ENCODE measurements around the gene FHOD3.

FHOD3 gene

GRCh38 chr18:36403896-36404820, 106.6 kb downstream of the FHOD3 start:
- Histone ChIP-seq H3K9ac (ENCODE audit: low read length) (no peak overlapping the region), H3K36me3 (replicated peaks; ENCODE audit: insufficient read depth, low read length) (no peaks in the 10 kb centered on the region), H3K9me3 (replicated peaks; ENCODE audit: insufficient read depth, low read length) (no peaks in the 10 kb centered on the region), H3K4me1 (ENCODE audit: low read length) (no peaks in the 10 kb centered on the region), H3F3A (ENCODE audit: insufficient read depth, low read length) (no peaks in the 10 kb centered on the region), H3K27ac (ENCODE audit: low read length) (no peak overlapping the region), H3K4me3 (ENCODE audit: low read length) (no peak overlapping the region), H3K27me3 (replicated peaks; ENCODE audit: insufficient read depth, low read length) (no peaks in the 10 kb centered on the region), H2AFZ (ENCODE audit: low read length) (no peak overlapping the region), H4K20me1 (ENCODE audit: insufficient read depth, low read length) (no peaks in the 10 kb centered on the region), H3K79me2 (ENCODE audit: low read length) (no peaks in the 10 kb centered on the region), H3K4me2 (ENCODE audit: low read depth, low read length) (no peak overlapping the region), H3K9me2 (replicated peaks; ENCODE audit: insufficient read depth, low read length) (no peaks in the 10 kb centered on the region)
- DNase-seq, result no peak
- TF ChIP-seq, protein P1, sequence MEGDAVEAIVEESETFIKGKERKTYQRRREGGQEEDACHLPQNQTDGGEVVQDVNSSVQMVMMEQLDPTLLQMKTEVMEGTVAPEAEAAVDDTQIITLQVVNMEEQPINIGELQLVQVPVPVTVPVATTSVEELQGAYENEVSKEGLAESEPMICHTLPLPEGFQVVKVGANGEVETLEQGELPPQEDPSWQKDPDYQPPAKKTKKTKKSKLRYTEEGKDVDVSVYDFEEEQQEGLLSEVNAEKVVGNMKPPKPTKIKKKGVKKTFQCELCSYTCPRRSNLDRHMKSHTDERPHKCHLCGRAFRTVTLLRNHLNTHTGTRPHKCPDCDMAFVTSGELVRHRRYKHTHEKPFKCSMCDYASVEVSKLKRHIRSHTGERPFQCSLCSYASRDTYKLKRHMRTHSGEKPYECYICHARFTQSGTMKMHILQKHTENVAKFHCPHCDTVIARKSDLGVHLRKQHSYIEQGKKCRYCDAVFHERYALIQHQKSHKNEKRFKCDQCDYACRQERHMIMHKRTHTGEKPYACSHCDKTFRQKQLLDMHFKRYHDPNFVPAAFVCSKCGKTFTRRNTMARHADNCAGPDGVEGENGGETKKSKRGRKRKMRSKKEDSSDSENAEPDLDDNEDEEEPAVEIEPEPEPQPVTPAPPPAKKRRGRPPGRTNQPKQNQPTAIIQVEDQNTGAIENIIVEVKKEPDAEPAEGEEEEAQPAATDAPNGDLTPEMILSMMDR (IDR thresholded peaks at IDR 0.05; ENCODE audit: low read length), result no peak
- TF ChIP-seq EZH2phosphoT487 (IDR thresholded peaks at IDR 0.05; ENCODE audit: low read length) (no peak), EZH2 (optimal IDR thresholded peaks at IDR 0.05; ENCODE audit: low read depth, low read length) (no peak)

DNA sequence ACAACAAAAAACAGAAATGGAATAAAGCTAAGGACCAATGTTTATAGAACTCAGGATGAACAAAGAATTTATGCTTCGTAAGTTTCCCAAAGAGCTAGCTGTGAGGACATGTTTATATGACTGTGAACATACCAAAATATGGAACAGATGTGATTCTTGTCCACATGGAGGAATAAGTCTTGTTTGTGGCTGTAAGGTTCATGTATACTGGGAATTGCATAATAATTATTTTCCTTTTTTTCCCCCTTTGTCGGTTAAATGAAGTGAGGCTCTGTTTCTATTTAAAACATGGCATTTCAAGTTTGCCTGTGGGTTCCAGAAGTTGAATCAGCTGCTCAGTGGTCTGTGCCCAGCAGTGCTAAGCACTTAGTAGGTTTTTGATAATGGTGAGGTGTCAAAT, 108.1 kb downstream of the FHOD3 start:
- no peaks in the 10 kb centered on the region for H3K9me2 ChIP-seq (replicated peaks; ENCODE audit: insufficient read depth, low read length)
- H3K9ac ChIP-seq (ENCODE audit: low read length), result no peak overlapping the region
- H3K36me3 ChIP-seq (replicated peaks; ENCODE audit: insufficient read depth, low read length), result no peaks in the 10 kb centered on the region
- H3K27me3 ChIP-seq (replicated peaks; ENCODE audit: insufficient read depth, low read length), result no peaks in the 10 kb centered on the region
- H3K4me1 ChIP-seq (ENCODE audit: low read length), result no peaks in the 10 kb centered on the region
- no peak for TF ChIP-seq EZH2phosphoT487 (IDR thresholded peaks at IDR 0.05; ENCODE audit: low read length)
- TF ChIP-seq EZH2 (optimal IDR thresholded peaks at IDR 0.05; ENCODE audit: low read depth, low read length), result no peak
- TF ChIP-seq, protein P1 (IDR thresholded peaks at IDR 0.05; ENCODE audit: low read length), result no peak
- no peaks in the 10 kb centered on the region for H4K20me1 ChIP-seq (ENCODE audit: insufficient read depth, low read length)
- no peak overlapping the region for H3K4me2 ChIP-seq (ENCODE audit: low read depth, low read length)
- H2AFZ ChIP-seq (ENCODE audit: low read length), result no peak overlapping the region
- no peaks in the 10 kb centered on the region for H3F3A ChIP-seq (ENCODE audit: insufficient read depth, low read length)
- no peak overlapping the region for H3K4me3 ChIP-seq (ENCODE audit: low read length)
- no peaks in the 10 kb centered on the region for H3K79me2 ChIP-seq (ENCODE audit: low read length)
- H3K27ac ChIP-seq (ENCODE audit: low read length), result no peak overlapping the region
- no peak for DNase-seq
- H3K9me3 ChIP-seq (replicated peaks; ENCODE audit: insufficient read depth, low read length), result no peaks in the 10 kb centered on the region

GRCh38 chr18:36406805-36407204, 109.3 kb downstream of the FHOD3 start:
- Histone ChIP-seq H3K27ac (ENCODE audit: low read length) (no peak overlapping the region), H4K20me1 (ENCODE audit: insufficient read depth, low read length) (no peaks in the 10 kb centered on the region), H3K4me3 (ENCODE audit: low read length) (no peak overlapping the region), H3K36me3 (replicated peaks; ENCODE audit: insufficient read depth, low read length) (no peaks in the 10 kb centered on the region), H3K4me1 (ENCODE audit: low read length) (no peaks in the 10 kb centered on the region), H3K9me2 (replicated peaks; ENCODE audit: insufficient read depth, low read length) (no peaks in the 10 kb centered on the region), H3K4me2 (ENCODE audit: low read depth, low read length) (no peak overlapping the region), H3K27me3 (replicated peaks; ENCODE audit: insufficient read depth, low read length) (no peaks in the 10 kb centered on the region), H3K9me3 (replicated peaks; ENCODE audit: insufficient read depth, low read length) (no peaks in the 10 kb centered on the region), H3K79me2 (ENCODE audit: low read length) (no peaks in the 10 kb centered on the region), H3K9ac (ENCODE audit: low read length) (no peak overlapping the region), H3F3A (ENCODE audit: insufficient read depth, low read length) (no peaks in the 10 kb centered on the region), H2AFZ (ENCODE audit: low read length) (no peak overlapping the region)
- DNase-seq, result no peak
- TF ChIP-seq EZH2phosphoT487 (IDR thresholded peaks at IDR 0.05; ENCODE audit: low read length), result no peak
- TF ChIP-seq, protein P1 (IDR thresholded peaks at IDR 0.05; ENCODE audit: low read length), result no peak
- no peak for TF ChIP-seq EZH2 (optimal IDR thresholded peaks at IDR 0.05; ENCODE audit: low read depth, low read length)

All from MM.1S (cell line).